ENCODE measurements around the gene PRDM2.

Gene PRDM2

GRCh38 chr1:13748610-13749505 lies 48.9 kb downstream of the PRDM2 start:
- Histone ChIP-seq H4K20me1 (peaks cover 45% of the 10 kb centered on the region), H3K27ac (peak overlapping the region; percentile 89), H3K4me2 (peak overlapping the region; percentile 86), H3K36me3 (peaks cover 42% of the 10 kb centered on the region), H3K9me3 (no peaks in the 10 kb centered on the region), H3K27me3 (no peaks in the 10 kb centered on the region), H3K4me1 (peaks cover 47% of the 10 kb centered on the region), H3K9ac (peak overlapping the region; percentile 93), H3K4me3 (peak overlapping the region; percentile 92)
- no peak for TF ChIP-seq Cebpa-rat (IDR thresholded peaks at IDR 0.05)

GRCh38 chr1:13749543-13750341 lies 49.8 kb downstream of the PRDM2 start:
- Histone ChIP-seq H3K4me1 (peaks cover 56% of the 10 kb centered on the region), H3K36me3 (peaks cover 45% of the 10 kb centered on the region), H3K4me2 (peak overlapping the region; percentile 80), H4K20me1 (peaks cover 54% of the 10 kb centered on the region), H3K9me3 (no peaks in the 10 kb centered on the region), H3K27ac (peak overlapping the region; percentile 89), H3K27me3 (no peaks in the 10 kb centered on the region), H3K9ac (peak overlapping the region; percentile 93), H3K4me3 (peak overlapping the region; percentile 92)
- no peak for TF ChIP-seq Cebpa-rat (IDR thresholded peaks at IDR 0.05)

- peaks cover 71% of the 10 kb centered on the region for H4K20me1 ChIP-seq
- TF ChIP-seq Cebpa-rat (IDR thresholded peaks at IDR 0.05): no peak
- peak overlapping the region; percentile 92 for H3K4me3 ChIP-seq
- H3K36me3 ChIP-seq: peaks cover 39% of the 10 kb centered on the region
- H3K27ac ChIP-seq: no peak overlapping the region
- H3K9ac ChIP-seq: peak overlapping the region; percentile 93; the same call in 1 of the 2 replicates
- H3K4me2 ChIP-seq: peak overlapping the region; percentile 80
- H3K27me3 ChIP-seq: no peaks in the 10 kb centered on the region
- no peaks in the 10 kb centered on the region for H3K9me3 ChIP-seq
- H3K4me1 ChIP-seq: peaks cover 71% of the 10 kb centered on the region
Observed at GRCh38 chr1:13751458-13751871, 51.5 kb downstream of the PRDM2 start.

GRCh38 chr1:13751985-13752384 lies 52.0 kb downstream of the PRDM2 start:
- Histone ChIP-seq H4K20me1 (peaks cover 76% of the 10 kb centered on the region), H3K9me3 (no peaks in the 10 kb centered on the region), H3K4me2 (peak overlapping the region; percentile 80), H3K36me3 (peaks cover 39% of the 10 kb centered on the region), H3K4me1 (peaks cover 76% of the 10 kb centered on the region), H3K27me3 (no peaks in the 10 kb centered on the region), H3K27ac (no peak overlapping the region), H3K9ac (peak overlapping the region; percentile 93; the same call in 1 of the 2 replicates), H3K4me3 (no peak overlapping the region)
- TF ChIP-seq Cebpa-rat (IDR thresholded peaks at IDR 0.05): no peak

- Histone ChIP-seq H3K4me3 (no peak overlapping the region), H3K27ac (no peak overlapping the region), H3K9me3 (no peaks in the 10 kb centered on the region), H3K36me3 (peaks cover 39% of the 10 kb centered on the region), H4K20me1 (peaks cover 85% of the 10 kb centered on the region), H3K27me3 (no peaks in the 10 kb centered on the region), H3K4me1 (peaks cover 79% of the 10 kb centered on the region), H3K4me2 (peak overlapping the region; percentile 80), H3K9ac (peak overlapping the region; percentile 28; the same call in 1 of the 2 replicates)
- no peak for TF ChIP-seq Cebpa-rat (IDR thresholded peaks at IDR 0.05)
Observed at GRCh38 chr1:13752852-13753251, 52.9 kb downstream of the PRDM2 start.

GRCh38 chr1:13753636-13754402 lies 53.8 kb downstream of the PRDM2 start:
- Histone ChIP-seq H4K20me1 (peaks cover 95% of the 10 kb centered on the region), H3K9me3 (no peaks in the 10 kb centered on the region), H3K4me1 (peaks cover 79% of the 10 kb centered on the region), H3K27me3 (no peaks in the 10 kb centered on the region), H3K27ac (no peak overlapping the region), H3K4me3 (no peak overlapping the region), H3K9ac (0 out of 2 replicates have a peak overlapping the region, but pooled peaks have one; percentile 3), H3K36me3 (peaks cover 39% of the 10 kb centered on the region), H3K4me2 (peak overlapping the region; percentile 80)
- TF ChIP-seq Cebpa-rat (IDR thresholded peaks at IDR 0.05): no peak

- peak overlapping the region; percentile 80 for H3K4me2 ChIP-seq
- no peaks in the 10 kb centered on the region for H3K27me3 ChIP-seq
- H3K4me3 ChIP-seq: no peak overlapping the region
- no peak overlapping the region; the same call in 1 of the 2 replicates for H3K27ac ChIP-seq
- peaks cover 39% of the 10 kb centered on the region for H3K36me3 ChIP-seq
- no peak for TF ChIP-seq Cebpa-rat (IDR thresholded peaks at IDR 0.05)
- H3K9ac ChIP-seq: no peak overlapping the region
- peaks cover 86% of the 10 kb centered on the region for H3K4me1 ChIP-seq
- H3K9me3 ChIP-seq: no peaks in the 10 kb centered on the region
- H4K20me1 ChIP-seq: peaks cover 100% of the 10 kb centered on the region
Observed at GRCh38 chr1:13754510-13755103, 54.6 kb downstream of the PRDM2 start.

- no peak overlapping the region for H3K27ac ChIP-seq
- peaks cover 95% of the 10 kb centered on the region for H3K4me1 ChIP-seq
- no peak overlapping the region for H3K9ac ChIP-seq
- no peak overlapping the region for H3K4me3 ChIP-seq
- H3K4me2 ChIP-seq: peak overlapping the region; percentile 18; the same call in 1 of the 2 replicates
- H3K9me3 ChIP-seq: no peaks in the 10 kb centered on the region
- peaks cover 53% of the 10 kb centered on the region for H3K36me3 ChIP-seq
- TF ChIP-seq Cebpa-rat (IDR thresholded peaks at IDR 0.05): no peak
- H4K20me1 ChIP-seq: peaks cover 100% of the 10 kb centered on the region
- H3K27me3 ChIP-seq: no peaks in the 10 kb centered on the region
Observed at GRCh38 chr1:13756557-13757315, 56.7 kb downstream of the PRDM2 start.

Data from BLaER1 (cell line).